CD14-positive monocyte (primary cell): Measurements from ENCODE around the gene GATC. TPM values are rescaled to one million over a fixed set of nuclear protein-coding genes. Genes with fewer than 3 reads are reported as not detected.

Experiments used
- DNase-seq, 3 donors: peaks; one replicate each; pipeline ENCODE4 v3.0.0-alpha.2; 2011 to 2022
- H2AFZ ChIP-seq: 2 replicates; pipeline ENCODE4 v1.6.0; 2012; ENCODE audit warnings: mild to moderate bottlenecking, low read depth, low read length, inconsistent platforms; ENCODE audit not compliant: insufficient read depth, poor library complexity, severe bottlenecking
- H3K27ac ChIP-seq, 2 donors: 1 replicate in 1 of 2; 2 replicates in 1 of 2; pipeline ENCODE4 v1.5.1; 2012 to 2013; ENCODE audit warnings: low read length in 2 of 2, control low read depth in 1 of 2, inconsistent platforms in 1 of 2, low read depth in 1 of 2, mild to moderate bottlenecking in 1 of 2
- H3K27me3 ChIP-seq, 2 donors: one replicate each; pipeline versions ENCODE4 v1.6.0 to v1.6.1; 2011 to 2013; ENCODE audit warnings: low read length in 2 of 2; ENCODE audit not compliant: control insufficient read depth in 2 of 2, insufficient read depth in 2 of 2
- H3K36me3 ChIP-seq, 2 donors: replicated peaks in 1 of 2; 1 replicate in 1 of 2; 2 replicates in 1 of 2; pipeline versions ENCODE4 v1.5.1 to v1.6.1; 2012 to 2013; ENCODE audit warnings: low read length in 2 of 2, control low read depth in 1 of 2, inconsistent platforms in 1 of 2, mild to moderate bottlenecking in 1 of 2; ENCODE audit not compliant: insufficient read depth in 2 of 2, control insufficient read depth in 1 of 2
- H3K4me1 ChIP-seq, 2 donors: 1 replicate in 1 of 2; 2 replicates in 1 of 2; pipeline versions ENCODE4 v1.5.1 to v1.6.1; 2012 to 2013; ENCODE audit warnings: low read length in 2 of 2, control low read depth in 1 of 2, inconsistent platforms in 1 of 2, mild to moderate bottlenecking in 1 of 2, moderate library complexity in 1 of 2; ENCODE audit not compliant: insufficient read depth in 2 of 2, control insufficient read depth in 1 of 2
- H3K4me2 ChIP-seq: replicated peaks from 2 replicates; pipeline ENCODE3; 2012; ENCODE audit warnings: low read length, moderate library complexity, mild to moderate bottlenecking; ENCODE audit not compliant: poor library complexity, severe bottlenecking; ENCODE audit errors: extremely low read depth
- H3K4me3 ChIP-seq, 3 experiments: fragments of 200-600 bp in 1 of 3; sonication (generic) in 1 of 3; replicated peaks in 1 of 3; 1 replicate in 2 of 3; 2 replicates in 1 of 3; pipeline ENCODE4 v1.5.1; 2011 to 2013; ENCODE audit warnings: low read length in 3 of 3, mild to moderate bottlenecking in 3 of 3, control low read depth in 2 of 3, low read depth in 2 of 3, inconsistent platforms in 1 of 3, moderate library complexity in 1 of 3
- H3K79me2 ChIP-seq: 2 replicates; pipeline ENCODE4 v1.6.0; 2012; ENCODE audit warnings: mild to moderate bottlenecking, control low read depth, inconsistent platforms, low read length, moderate library complexity; ENCODE audit not compliant: insufficient read depth
- H3K9ac ChIP-seq: 2 replicates; pipeline ENCODE4 v1.6.0; 2017; ENCODE audit warnings: low read length, mild to moderate bottlenecking; ENCODE audit not compliant: insufficient read depth, poor library complexity, severe bottlenecking
- H3K9me3 ChIP-seq, 2 donors: replicated peaks in 1 of 2; 1 replicate in 1 of 2; 2 replicates in 1 of 2; pipeline versions ENCODE4 v1.5.1 to v1.6.1; 2012 to 2013; ENCODE audit warnings: low read length in 2 of 2, control low read depth in 1 of 2; ENCODE audit not compliant: control insufficient read depth in 1 of 2, insufficient read depth in 1 of 2
- H4K20me1 ChIP-seq: 2 replicates; pipeline ENCODE4 v1.6.0; 2012; ENCODE audit warnings: mild to moderate bottlenecking, low read length, control low read depth, moderate library complexity; ENCODE audit not compliant: insufficient read depth
- H3K27ac Mint-ChIP-seq, 7 donors: one replicate each; pipeline ENCODE4 v1.8.0; 2020; ENCODE audit warnings: mild to moderate bottlenecking in 7 of 7, mixed read lengths in 7 of 7, moderate library complexity in 6 of 7, inconsistent platforms in 2 of 7
- H3K27me3 Mint-ChIP-seq, 3 donors: one replicate each; pipeline ENCODE4 v1.8.0; 2021 to 2022; ENCODE audit warnings: low read depth in 3 of 3, mild to moderate bottlenecking in 3 of 3, mixed read lengths in 3 of 3, moderate library complexity in 3 of 3, inconsistent platforms in 1 of 3
- H3K36me3 Mint-ChIP-seq, 2 donors: one replicate each; pipeline ENCODE4 v1.8.0; 2020; ENCODE audit warnings: mixed read lengths in 2 of 2, inconsistent platforms in 1 of 2, mild to moderate bottlenecking in 1 of 2
- H3K4me1 Mint-ChIP-seq: one replicate; pipeline ENCODE4 v1.8.0; 2020; ENCODE audit warnings: mild to moderate bottlenecking, mixed read lengths
- H3K4me3 Mint-ChIP-seq, 2 donors: one replicate each; pipeline ENCODE4 v1.8.0; 2020; ENCODE audit warnings: mild to moderate bottlenecking in 2 of 2, mixed read lengths in 2 of 2, moderate library complexity in 1 of 2
- H3K9me3 Mint-ChIP-seq, 7 donors: one replicate each; pipeline ENCODE4 v1.8.0; 2020 to 2022; ENCODE audit warnings: mixed read lengths in 7 of 7, mild to moderate bottlenecking in 6 of 7, moderate library complexity in 6 of 7, inconsistent platforms in 2 of 7
- WGBS: methylation state at CpG from one replicate; pipeline ENCODE4 v1.1.5; 2013; ENCODE audit warnings: missing lambda C conversion rate; ENCODE audit not compliant: insufficient coverage; 5-methylcytosine and 5-hydroxymethylcytosine counted together
- intact Hi-C, 2 donors: fragments of 100-400 bp; cut with micrococcal nuclease; formaldehyde crosslinking; loops; one replicate each; pipeline versions ENCODE4 v1.15.0 to v1.15.1; 2023
- polyA plus RNA-seq, 3 donors: library from polyadenylated mRNA; depleted of rRNA in 1 of 3; unstranded in 2 of 3; stranded (reverse) in 1 of 3; fragments of 300-500 nt in 2 of 3; fragments of >200 nt in 1 of 3; fragmentation: Illumina TruSeq in 2 of 3; gene quantifications; 1 replicate in 2 of 3; 2 replicates in 1 of 3; pipeline ENCODE4 v1.2.3, GENCODE V29; 2012 to 2021
- TF ChIP-seq, protein P1 (sequence below): fragments of 200-600 bp; IDR thresholded peaks from one replicate; pipeline ENCODE4 v1.8.0; 2022; ENCODE audit warnings: antibody characterized with exemption, mild to moderate bottlenecking

GATC gene
- polyA plus RNA-seq, 3 donors: 10.7 to 13.8 (median 11.3) TPM

DNA sequence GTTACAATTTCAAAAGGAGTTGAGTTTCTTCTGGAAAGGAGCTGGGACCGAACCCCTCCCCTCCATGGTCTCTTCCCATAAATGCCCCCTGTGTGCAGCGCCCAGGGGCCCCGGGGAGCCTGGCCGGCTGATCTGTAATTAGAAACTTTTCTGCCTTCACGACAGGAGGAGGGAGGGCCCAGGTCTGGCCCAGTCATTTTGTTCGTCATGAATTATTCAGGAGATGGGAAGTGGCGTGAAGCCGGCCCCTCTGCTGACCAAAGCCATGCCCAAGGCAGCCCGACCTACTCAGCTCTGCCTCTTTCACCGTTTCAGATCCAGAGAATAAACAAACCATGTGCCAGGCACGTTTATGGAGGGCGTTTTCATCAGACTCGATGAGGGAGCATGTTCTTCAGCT lies 44.0 kb upstream of the GATC start:
- Histone ChIP-seq H3K4me2 (no peak overlapping the region), H3K36me3 (no peaks in the 10 kb centered on the region), H3K9ac (no peak overlapping the region), H4K20me1 (no peaks in the 10 kb centered on the region), H3K79me2 (no peaks in the 10 kb centered on the region), H3K27me3 (peaks cover 0 to 8% of the 10 kb centered on the region in 2 donors), H3K9me3 (no peaks in the 10 kb centered on the region), H3K27ac (no peak overlapping the region), H3K4me3 (no peak overlapping the region), H2AFZ (no peak overlapping the region), H3K4me1 (no peaks in the 10 kb centered on the region)
- intact Hi-C loops: no loop called here
- no peak overlapping the region for H3K4me3 Mint-ChIP-seq
- TF ChIP-seq, protein P1, sequence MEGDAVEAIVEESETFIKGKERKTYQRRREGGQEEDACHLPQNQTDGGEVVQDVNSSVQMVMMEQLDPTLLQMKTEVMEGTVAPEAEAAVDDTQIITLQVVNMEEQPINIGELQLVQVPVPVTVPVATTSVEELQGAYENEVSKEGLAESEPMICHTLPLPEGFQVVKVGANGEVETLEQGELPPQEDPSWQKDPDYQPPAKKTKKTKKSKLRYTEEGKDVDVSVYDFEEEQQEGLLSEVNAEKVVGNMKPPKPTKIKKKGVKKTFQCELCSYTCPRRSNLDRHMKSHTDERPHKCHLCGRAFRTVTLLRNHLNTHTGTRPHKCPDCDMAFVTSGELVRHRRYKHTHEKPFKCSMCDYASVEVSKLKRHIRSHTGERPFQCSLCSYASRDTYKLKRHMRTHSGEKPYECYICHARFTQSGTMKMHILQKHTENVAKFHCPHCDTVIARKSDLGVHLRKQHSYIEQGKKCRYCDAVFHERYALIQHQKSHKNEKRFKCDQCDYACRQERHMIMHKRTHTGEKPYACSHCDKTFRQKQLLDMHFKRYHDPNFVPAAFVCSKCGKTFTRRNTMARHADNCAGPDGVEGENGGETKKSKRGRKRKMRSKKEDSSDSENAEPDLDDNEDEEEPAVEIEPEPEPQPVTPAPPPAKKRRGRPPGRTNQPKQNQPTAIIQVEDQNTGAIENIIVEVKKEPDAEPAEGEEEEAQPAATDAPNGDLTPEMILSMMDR: no peak
- H3K27ac Mint-ChIP-seq: peak overlapping the region in 1 of 7 donors; percentile 30
- DNase-seq: no peak
- peaks cover 9 to 22% (median 22%) of the 10 kb centered on the region in 3 donors for H3K27me3 Mint-ChIP-seq
- no peaks in the 10 kb centered on the region for H3K4me1 Mint-ChIP-seq
- 61% methylated on average over 6 of the region's 13 CpGs for WGBS
- no peaks in the 10 kb centered on the region for H3K36me3 Mint-ChIP-seq
- peaks cover 0 to 4% (median 0%) of the 10 kb centered on the region in 7 donors for H3K9me3 Mint-ChIP-seq

DNA sequence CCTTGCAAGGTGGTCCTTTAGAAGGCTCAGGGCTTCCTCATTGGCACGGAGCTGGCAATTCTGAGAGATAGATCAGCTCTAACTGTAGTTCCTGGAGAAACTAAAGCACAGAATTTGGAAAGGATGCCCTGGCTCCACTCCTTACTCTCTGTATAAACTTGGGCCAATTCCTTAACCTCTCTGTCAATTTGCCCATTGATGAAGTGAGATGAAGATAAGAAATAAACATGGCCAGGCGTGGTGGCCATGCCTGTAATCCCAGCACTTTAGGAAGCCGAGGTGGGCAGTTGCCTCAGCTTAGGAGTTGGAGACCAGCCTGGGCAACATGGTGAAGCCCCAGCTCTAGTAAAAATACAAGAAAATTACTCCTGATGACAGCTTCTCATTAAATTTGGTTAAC lies 42.4 kb upstream of the GATC start:
- Mint-ChIP-seq H3K27ac (no peak overlapping the region), H3K4me3 (no peak overlapping the region), H3K9me3 (peaks cover 0 to 4% (median 0%) of the 10 kb centered on the region in 7 donors), H3K27me3 (peaks cover 4 to 21% (median 15%) of the 10 kb centered on the region in 3 donors), H3K4me1 (no peaks in the 10 kb centered on the region), H3K36me3 (no peaks in the 10 kb centered on the region)
- Histone ChIP-seq H3K9me3 (no peaks in the 10 kb centered on the region), H3K27me3 (peaks cover 0 to 2% of the 10 kb centered on the region in 2 donors), H4K20me1 (no peaks in the 10 kb centered on the region), H3K27ac (no peak overlapping the region), H3K9ac (no peak overlapping the region), H3K4me2 (no peak overlapping the region), H3K4me1 (no peaks in the 10 kb centered on the region), H3K4me3 (no peak overlapping the region), H3K36me3 (no peaks in the 10 kb centered on the region), H3K79me2 (no peaks in the 10 kb centered on the region), H2AFZ (no peak overlapping the region)
- no peak for DNase-seq
- TF ChIP-seq, protein P1: no peak
- intact Hi-C loops: no loop called here
- 100% methylated on average over 1 of the region's 3 CpGs for WGBS
